ENCODE results near the gene ESYT1.

Gene ESYT1, protein sequence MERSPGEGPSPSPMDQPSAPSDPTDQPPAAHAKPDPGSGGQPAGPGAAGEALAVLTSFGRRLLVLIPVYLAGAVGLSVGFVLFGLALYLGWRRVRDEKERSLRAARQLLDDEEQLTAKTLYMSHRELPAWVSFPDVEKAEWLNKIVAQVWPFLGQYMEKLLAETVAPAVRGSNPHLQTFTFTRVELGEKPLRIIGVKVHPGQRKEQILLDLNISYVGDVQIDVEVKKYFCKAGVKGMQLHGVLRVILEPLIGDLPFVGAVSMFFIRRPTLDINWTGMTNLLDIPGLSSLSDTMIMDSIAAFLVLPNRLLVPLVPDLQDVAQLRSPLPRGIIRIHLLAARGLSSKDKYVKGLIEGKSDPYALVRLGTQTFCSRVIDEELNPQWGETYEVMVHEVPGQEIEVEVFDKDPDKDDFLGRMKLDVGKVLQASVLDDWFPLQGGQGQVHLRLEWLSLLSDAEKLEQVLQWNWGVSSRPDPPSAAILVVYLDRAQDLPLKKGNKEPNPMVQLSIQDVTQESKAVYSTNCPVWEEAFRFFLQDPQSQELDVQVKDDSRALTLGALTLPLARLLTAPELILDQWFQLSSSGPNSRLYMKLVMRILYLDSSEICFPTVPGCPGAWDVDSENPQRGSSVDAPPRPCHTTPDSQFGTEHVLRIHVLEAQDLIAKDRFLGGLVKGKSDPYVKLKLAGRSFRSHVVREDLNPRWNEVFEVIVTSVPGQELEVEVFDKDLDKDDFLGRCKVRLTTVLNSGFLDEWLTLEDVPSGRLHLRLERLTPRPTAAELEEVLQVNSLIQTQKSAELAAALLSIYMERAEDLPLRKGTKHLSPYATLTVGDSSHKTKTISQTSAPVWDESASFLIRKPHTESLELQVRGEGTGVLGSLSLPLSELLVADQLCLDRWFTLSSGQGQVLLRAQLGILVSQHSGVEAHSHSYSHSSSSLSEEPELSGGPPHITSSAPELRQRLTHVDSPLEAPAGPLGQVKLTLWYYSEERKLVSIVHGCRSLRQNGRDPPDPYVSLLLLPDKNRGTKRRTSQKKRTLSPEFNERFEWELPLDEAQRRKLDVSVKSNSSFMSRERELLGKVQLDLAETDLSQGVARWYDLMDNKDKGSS

GRCh38 chr12:56127888-56128669 lies at the start of gene ESYT1:
ESYT1 (plus strand) TSS chr12:56128267; CDS start chr12:56128320, 53 bp downstream.
- Histone ChIP-seq H3K9ac (ENCODE audit: low read length) (peak within 1 kb of the TSS; percentile 84), H3K4me1 (ENCODE audit: control insufficient read depth, low read depth, low read length) (peaks cover 18% of the 10 kb centered on the region), H3K9me3 (ENCODE audit: control insufficient read depth, low read depth, low read length) (no peaks in the 10 kb centered on the region), H3K4me3 (ENCODE audit: low read length) (peak within 1 kb of the TSS; percentile 82), H3K27me3 (ENCODE audit: control insufficient read depth, insufficient read depth, low read length) (no peaks in the 10 kb centered on the region), H3K36me3 (ENCODE audit: control insufficient read depth, low read depth, low read length) (peaks cover 22% of the 10 kb centered on the region), H3K27ac (ENCODE audit: low read length) (peak within 1 kb of the TSS; percentile 68)

GRCh38 chr12:56078427-56078826 lies 49.6 kb upstream of the ESYT1 start:
- Histone ChIP-seq H3K4me1 (ENCODE audit: control insufficient read depth, low read depth, low read length) (peaks cover 14% of the 10 kb centered on the region), H3K9ac (ENCODE audit: low read length) (peak overlapping the region; percentile 60), H3K36me3 (ENCODE audit: control insufficient read depth, low read depth, low read length) (no peaks in the 10 kb centered on the region), H3K4me3 (ENCODE audit: low read length) (peak overlapping the region; percentile 86), H3K27me3 (ENCODE audit: control insufficient read depth, insufficient read depth, low read length) (no peaks in the 10 kb centered on the region), H3K9me3 (ENCODE audit: control insufficient read depth, low read depth, low read length) (no peaks in the 10 kb centered on the region), H3K27ac (ENCODE audit: low read length) (no peak overlapping the region)

- Histone ChIP-seq H3K27me3 (ENCODE audit: control insufficient read depth, insufficient read depth, low read length) (no peaks in the 10 kb centered on the region), H3K4me1 (ENCODE audit: control insufficient read depth, low read depth, low read length) (peaks cover 14% of the 10 kb centered on the region), H3K4me3 (ENCODE audit: low read length) (peak overlapping the region; percentile 86), H3K36me3 (ENCODE audit: control insufficient read depth, low read depth, low read length) (no peaks in the 10 kb centered on the region), H3K9me3 (ENCODE audit: control insufficient read depth, low read depth, low read length) (no peaks in the 10 kb centered on the region), H3K27ac (ENCODE audit: low read length) (peak overlapping the region; percentile 78), H3K9ac (ENCODE audit: low read length) (peak overlapping the region; percentile 60)
These were observed 48.9 kb upstream of the ESYT1 start for GRCh38 chr12:56078931-56079722.

- Histone ChIP-seq H3K4me3 (ENCODE audit: low read length) (peak within 1 kb of the TSS; percentile 86), H3K9me3 (ENCODE audit: control insufficient read depth, low read depth, low read length) (no peaks in the 10 kb centered on the region), H3K9ac (ENCODE audit: low read length) (peak within 1 kb of the TSS; percentile 60), H3K27me3 (ENCODE audit: control insufficient read depth, insufficient read depth, low read length) (no peaks in the 10 kb centered on the region), H3K4me1 (ENCODE audit: control insufficient read depth, low read depth, low read length) (peaks cover 14% of the 10 kb centered on the region), H3K27ac (ENCODE audit: low read length) (peak within 1 kb of the TSS; percentile 78), H3K36me3 (ENCODE audit: control insufficient read depth, low read depth, low read length) (no peaks in the 10 kb centered on the region)
These were observed 48.1 kb upstream of the ESYT1 start, which contains the start of gene ERBB3 for GRCh38 chr12:56079723-56080555. ERBB3 (plus strand) TSS chr12:56080165; CDS start chr12:56080301, 136 bp downstream.

DNA sequence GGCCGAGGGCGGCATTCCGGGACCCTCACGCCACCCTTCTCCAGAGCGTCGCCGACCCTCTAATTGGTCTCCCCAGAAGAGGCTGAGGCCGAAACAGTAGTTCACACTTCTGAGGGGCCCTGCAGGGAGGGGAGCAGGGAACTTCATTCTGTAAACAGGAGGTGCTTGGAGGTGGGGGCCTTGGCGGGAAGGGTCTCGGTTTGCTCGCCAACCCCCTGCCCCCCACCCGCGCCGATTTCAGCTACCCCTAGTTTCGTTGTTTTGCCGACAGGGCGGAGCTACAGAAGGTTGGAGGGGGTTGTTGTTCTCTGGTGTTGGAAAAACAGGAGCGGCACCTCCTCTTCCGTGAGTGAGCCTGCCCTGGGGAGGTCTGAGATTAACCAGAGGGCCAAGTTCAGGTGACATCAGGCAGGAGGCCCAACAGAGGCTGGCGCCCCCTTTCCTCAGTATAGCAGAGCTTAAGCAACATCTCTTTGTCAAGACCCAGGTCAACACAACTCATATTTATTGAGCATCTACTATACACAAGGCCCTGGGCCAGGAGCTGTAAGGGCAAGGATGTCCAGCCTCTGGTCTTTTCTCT lies 47.4 kb upstream of the ESYT1 start:
- Histone ChIP-seq H3K9me3 (ENCODE audit: control insufficient read depth, low read depth, low read length) (no peaks in the 10 kb centered on the region), H3K27ac (ENCODE audit: low read length) (no peak overlapping the region), H3K9ac (ENCODE audit: low read length) (peak overlapping the region; percentile 60), H3K36me3 (ENCODE audit: control insufficient read depth, low read depth, low read length) (no peaks in the 10 kb centered on the region), H3K27me3 (ENCODE audit: control insufficient read depth, insufficient read depth, low read length) (no peaks in the 10 kb centered on the region), H3K4me3 (ENCODE audit: low read length) (peak overlapping the region; percentile 86), H3K4me1 (ENCODE audit: control insufficient read depth, low read depth, low read length) (peaks cover 14% of the 10 kb centered on the region)

GRCh38 chr12:56081393-56082347 lies 46.4 kb upstream of the ESYT1 start:
- H3K4me1 ChIP-seq (ENCODE audit: control insufficient read depth, low read depth, low read length) = peaks cover 14% of the 10 kb centered on the region
- H3K9ac ChIP-seq (ENCODE audit: low read length) = peak overlapping the region; percentile 60
- H3K9me3 ChIP-seq (ENCODE audit: control insufficient read depth, low read depth, low read length) = no peaks in the 10 kb centered on the region
- peak overlapping the region; percentile 86 for H3K4me3 ChIP-seq (ENCODE audit: low read length)
- no peaks in the 10 kb centered on the region for H3K27me3 ChIP-seq (ENCODE audit: control insufficient read depth, insufficient read depth, low read length)
- no peak overlapping the region for H3K27ac ChIP-seq (ENCODE audit: low read length)
- peaks cover 8% of the 10 kb centered on the region for H3K36me3 ChIP-seq (ENCODE audit: control insufficient read depth, low read depth, low read length)

DNA sequence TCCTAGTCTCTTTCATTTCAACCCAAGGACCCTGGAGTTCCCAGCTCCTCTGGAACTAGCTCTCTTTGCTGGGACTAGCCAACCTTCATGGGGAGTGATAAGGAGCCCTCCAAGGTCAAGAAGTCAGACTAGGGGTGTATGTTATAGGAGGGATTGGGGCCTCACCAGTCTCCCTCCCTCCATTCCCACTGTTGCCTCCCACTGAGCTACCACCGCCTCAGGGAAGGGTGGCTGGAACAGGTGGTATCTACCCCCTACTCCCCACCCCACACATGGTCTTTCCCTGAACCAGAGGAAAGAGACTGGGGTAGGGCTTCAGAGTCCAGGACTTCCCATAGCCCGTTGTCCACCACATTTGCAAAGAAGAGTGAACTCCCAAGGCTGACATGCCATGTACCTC lies 45.7 kb upstream of the ESYT1 start:
- no peak overlapping the region for H3K9ac ChIP-seq (ENCODE audit: low read length)
- peaks cover 14% of the 10 kb centered on the region for H3K4me1 ChIP-seq (ENCODE audit: control insufficient read depth, low read depth, low read length)
- H3K4me3 ChIP-seq (ENCODE audit: low read length) = no peak overlapping the region
- H3K36me3 ChIP-seq (ENCODE audit: control insufficient read depth, low read depth, low read length) = peaks cover 14% of the 10 kb centered on the region
- H3K27me3 ChIP-seq (ENCODE audit: control insufficient read depth, insufficient read depth, low read length) = no peaks in the 10 kb centered on the region
- no peaks in the 10 kb centered on the region for H3K9me3 ChIP-seq (ENCODE audit: control insufficient read depth, low read depth, low read length)
- no peak overlapping the region for H3K27ac ChIP-seq (ENCODE audit: low read length)

DNA sequence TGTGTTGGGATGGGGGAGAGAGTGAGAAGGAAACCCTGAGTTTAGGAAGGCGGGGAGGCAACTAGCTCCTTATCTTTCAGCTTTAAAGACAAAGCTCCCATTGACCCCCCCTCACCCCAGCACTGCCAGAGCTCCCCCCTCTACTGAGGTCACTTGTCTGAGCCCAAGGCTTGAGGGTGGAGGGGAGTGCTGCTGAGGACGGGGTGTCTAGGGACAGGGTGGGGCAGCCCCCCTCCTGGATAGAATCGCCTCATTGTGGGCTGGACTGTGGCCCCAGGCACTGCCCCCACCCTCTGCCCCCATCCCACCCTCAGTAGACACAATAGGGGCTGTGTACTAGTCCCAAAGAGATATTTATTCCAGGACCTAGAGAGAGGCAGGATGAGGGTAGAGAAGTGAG lies 45.1 kb upstream of the ESYT1 start:
- Histone ChIP-seq H3K9me3 (ENCODE audit: control insufficient read depth, low read depth, low read length) (no peaks in the 10 kb centered on the region), H3K4me1 (ENCODE audit: control insufficient read depth, low read depth, low read length) (peaks cover 14% of the 10 kb centered on the region), H3K4me3 (ENCODE audit: low read length) (no peak overlapping the region), H3K9ac (ENCODE audit: low read length) (no peak overlapping the region), H3K36me3 (ENCODE audit: control insufficient read depth, low read depth, low read length) (peaks cover 19% of the 10 kb centered on the region), H3K27ac (ENCODE audit: low read length) (no peak overlapping the region), H3K27me3 (ENCODE audit: control insufficient read depth, insufficient read depth, low read length) (no peaks in the 10 kb centered on the region)

Measured in iPS-18a (cell line).